PFSK-1 (cell line): ENCODE measurements around the gene LST1. TPM values are rescaled to one million over a fixed set of nuclear protein-coding genes. Genes with fewer than 3 reads are reported as not detected.

Experiments used
- FOXP2 ChIP-seq: optimal IDR thresholded peaks from 2 replicates; pipeline ENCODE3; 2011; ENCODE audit warnings: borderline replicate concordance, control low read depth, inconsistent platforms; ENCODE audit not compliant: insufficient read depth; ENCODE audit errors: extremely low read length, extremely low read depth
- POLR2AphosphoS5 ChIP-seq: IDR thresholded peaks from 2 replicates; pipeline ENCODE4 v1.6.1; 2012; ENCODE audit warnings: low read depth, mild to moderate bottlenecking, control low read depth, low read length, moderate library complexity
- SIN3A ChIP-seq: IDR thresholded peaks from 2 replicates; pipeline ENCODE4 v1.6.1; 2012; ENCODE audit warnings: mild to moderate bottlenecking, low read length, moderate library complexity, borderline replicate concordance; ENCODE audit not compliant: insufficient read depth
- TAF1 ChIP-seq: IDR thresholded peaks from 2 replicates; pipeline ENCODE4 v1.6.1; 2012; ENCODE audit warnings: low read length, control low read depth, borderline replicate concordance; ENCODE audit not compliant: insufficient read depth
- polyA plus RNA-seq: library from polyadenylated mRNA; unstranded; fragments of >200 nt; gene quantifications from one replicate; pipeline ENCODE4 v1.2.1, GENCODE V29; 2012; ENCODE audit warnings: low read depth, missing spikeins; ENCODE audit not compliant: insufficient read length
- TF ChIP-seq, protein P1 (sequence below), 2 experiments: IDR thresholded peaks; 2 replicates each; pipeline versions ENCODE4 v1.6.1 to v1.8.0; 2011 to 2012; ENCODE audit warnings: low read depth in 2 of 2, low read length in 2 of 2, control low read depth in 1 of 2, inconsistent platforms in 1 of 2, mild to moderate bottlenecking in 1 of 2, moderate library complexity in 1 of 2; ENCODE audit not compliant: insufficient read depth in 1 of 2

Gene LST1
- 0.75 TPM for polyA plus RNA-seq

DNA sequence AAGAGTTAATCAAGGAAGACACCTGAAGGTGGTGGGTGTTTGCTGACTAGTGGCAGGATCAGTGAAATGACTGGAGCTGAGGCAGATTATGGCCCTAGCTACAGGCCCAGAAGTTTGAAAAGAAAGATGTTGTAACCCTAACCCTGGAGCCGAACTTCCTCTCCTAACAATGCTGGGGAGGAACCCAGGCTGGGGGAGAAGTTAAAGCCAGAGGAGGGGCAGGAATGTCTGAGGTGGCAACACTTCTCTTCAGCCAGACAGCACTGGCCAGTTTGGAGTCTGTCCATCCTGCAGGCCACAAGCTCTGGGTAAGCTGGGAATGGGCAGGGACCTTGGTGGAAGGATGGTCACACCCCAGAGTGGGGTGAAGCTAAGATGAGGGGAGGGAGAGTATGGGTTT lies at the start of gene LST1:
Gene LST1, plus strand, starts transcription at position 270 of the 400 bp plus-strand sequence. CDS start 1,023 bp downstream, outside the sequence.
- TF ChIP-seq TAF1 (no peak), SIN3A (no peak), POLR2AphosphoS5 (no peak), FOXP2 (no peak)

DNA sequence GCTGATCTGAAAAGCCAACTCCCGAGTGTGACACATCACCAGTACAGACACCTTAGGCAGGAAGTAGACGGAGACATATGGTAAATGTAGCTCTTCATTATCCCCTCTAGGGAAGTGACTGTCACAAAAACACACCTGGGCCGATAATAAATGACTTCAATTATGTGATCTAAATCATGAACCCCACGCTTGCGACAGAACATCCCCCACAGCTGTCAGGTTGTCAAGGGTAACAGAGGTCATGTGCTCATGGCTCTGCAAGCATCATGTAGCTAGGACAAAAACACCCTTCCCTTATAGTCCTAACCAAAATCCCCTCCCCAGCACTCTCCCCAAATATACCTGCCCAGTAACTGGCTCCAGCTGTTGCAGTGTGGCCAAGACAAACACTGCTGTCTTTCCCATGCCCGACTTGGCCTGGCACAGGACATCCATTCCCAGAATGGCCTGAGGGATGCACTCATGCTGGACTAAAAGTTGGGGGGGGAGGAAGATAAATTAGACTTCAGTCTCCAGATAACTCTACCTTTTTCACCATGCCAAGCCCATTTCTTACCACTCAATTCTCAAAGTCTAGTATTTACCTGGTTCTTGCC lies 47.2 kb upstream of the LST1 start:
- TF ChIP-seq POLR2AphosphoS5 (no peak), FOXP2 (no peak), TAF1 (no peak), SIN3A (no peak)

DNA sequence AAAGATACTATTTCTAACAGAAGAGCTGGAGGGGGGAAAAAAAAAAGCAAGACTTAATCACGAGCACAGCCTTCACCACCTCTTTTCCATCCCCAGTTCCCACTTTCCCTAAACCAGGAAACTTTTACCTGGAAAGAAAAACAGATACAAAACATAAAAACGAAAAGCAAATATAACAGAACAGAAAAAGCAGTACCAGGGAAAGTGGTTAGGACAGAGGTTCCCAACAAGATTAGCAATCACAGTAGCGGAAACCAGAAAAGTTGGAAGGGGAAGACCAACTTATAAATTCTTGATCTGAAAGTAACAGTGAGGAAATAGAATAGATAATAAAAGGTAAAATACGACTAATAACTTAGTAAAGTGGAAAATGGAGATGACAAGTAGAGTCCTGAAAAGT lies 45.4 kb upstream of the LST1 start:
- TF ChIP-seq, protein P1, sequence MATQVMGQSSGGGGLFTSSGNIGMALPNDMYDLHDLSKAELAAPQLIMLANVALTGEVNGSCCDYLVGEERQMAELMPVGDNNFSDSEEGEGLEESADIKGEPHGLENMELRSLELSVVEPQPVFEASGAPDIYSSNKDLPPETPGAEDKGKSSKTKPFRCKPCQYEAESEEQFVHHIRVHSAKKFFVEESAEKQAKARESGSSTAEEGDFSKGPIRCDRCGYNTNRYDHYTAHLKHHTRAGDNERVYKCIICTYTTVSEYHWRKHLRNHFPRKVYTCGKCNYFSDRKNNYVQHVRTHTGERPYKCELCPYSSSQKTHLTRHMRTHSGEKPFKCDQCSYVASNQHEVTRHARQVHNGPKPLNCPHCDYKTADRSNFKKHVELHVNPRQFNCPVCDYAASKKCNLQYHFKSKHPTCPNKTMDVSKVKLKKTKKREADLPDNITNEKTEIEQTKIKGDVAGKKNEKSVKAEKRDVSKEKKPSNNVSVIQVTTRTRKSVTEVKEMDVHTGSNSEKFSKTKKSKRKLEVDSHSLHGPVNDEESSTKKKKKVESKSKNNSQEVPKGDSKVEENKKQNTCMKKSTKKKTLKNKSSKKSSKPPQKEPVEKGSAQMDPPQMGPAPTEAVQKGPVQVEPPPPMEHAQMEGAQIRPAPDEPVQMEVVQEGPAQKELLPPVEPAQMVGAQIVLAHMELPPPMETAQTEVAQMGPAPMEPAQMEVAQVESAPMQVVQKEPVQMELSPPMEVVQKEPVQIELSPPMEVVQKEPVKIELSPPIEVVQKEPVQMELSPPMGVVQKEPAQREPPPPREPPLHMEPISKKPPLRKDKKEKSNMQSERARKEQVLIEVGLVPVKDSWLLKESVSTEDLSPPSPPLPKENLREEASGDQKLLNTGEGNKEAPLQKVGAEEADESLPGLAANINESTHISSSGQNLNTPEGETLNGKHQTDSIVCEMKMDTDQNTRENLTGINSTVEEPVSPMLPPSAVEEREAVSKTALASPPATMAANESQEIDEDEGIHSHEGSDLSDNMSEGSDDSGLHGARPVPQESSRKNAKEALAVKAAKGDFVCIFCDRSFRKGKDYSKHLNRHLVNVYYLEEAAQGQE (IDR thresholded peaks at IDR 0.05; ENCODE audit: insufficient read depth in 1 of 2, low read depth in 2 of 2, low read length in 2 of 2), result no peak
- TF ChIP-seq TAF1 (no peak), SIN3A (no peak), FOXP2 (no peak), POLR2AphosphoS5 (no peak)

DNA sequence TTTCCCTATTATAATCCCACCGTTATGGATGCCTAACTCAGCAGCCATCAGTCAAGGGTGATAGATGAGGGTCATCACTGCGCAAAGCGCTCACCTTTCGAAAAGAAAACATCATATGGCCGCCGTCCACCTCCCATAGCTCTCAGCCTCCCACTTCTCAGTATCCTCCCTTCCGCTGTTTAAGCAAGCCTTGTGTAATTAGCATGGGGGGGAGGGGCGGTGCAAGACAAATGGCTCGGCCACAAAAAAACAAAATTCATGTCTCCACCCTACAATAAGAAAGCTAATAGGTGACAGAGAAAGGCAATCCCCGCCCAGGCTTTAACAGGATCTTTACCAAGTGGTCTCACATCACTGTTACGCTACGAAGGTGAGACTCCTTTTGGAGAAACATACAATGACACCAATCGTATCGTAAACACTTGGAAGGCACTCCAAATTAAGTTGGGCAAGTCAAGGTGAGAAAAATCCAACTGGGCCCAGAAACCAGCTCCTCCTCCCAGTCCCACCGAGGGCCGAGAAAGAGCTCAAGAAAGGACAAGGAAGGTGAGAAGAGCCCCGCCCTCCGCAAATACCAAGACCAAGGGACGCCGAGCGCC lies 44.9 kb upstream of the LST1 start:
- TF ChIP-seq FOXP2 (no peak), POLR2AphosphoS5 (no peak), SIN3A (peak; percentile 91; the same call in 1 of the 2 replicates), TAF1 (no peak)
- TF ChIP-seq, protein P1 (IDR thresholded peaks at IDR 0.05; ENCODE audit: insufficient read depth in 1 of 2, low read depth in 2 of 2, low read length in 2 of 2), result 0 out of 4 replicates have a peak, but pooled peaks of 1 of the 2 experiments have one; percentile 44

DNA sequence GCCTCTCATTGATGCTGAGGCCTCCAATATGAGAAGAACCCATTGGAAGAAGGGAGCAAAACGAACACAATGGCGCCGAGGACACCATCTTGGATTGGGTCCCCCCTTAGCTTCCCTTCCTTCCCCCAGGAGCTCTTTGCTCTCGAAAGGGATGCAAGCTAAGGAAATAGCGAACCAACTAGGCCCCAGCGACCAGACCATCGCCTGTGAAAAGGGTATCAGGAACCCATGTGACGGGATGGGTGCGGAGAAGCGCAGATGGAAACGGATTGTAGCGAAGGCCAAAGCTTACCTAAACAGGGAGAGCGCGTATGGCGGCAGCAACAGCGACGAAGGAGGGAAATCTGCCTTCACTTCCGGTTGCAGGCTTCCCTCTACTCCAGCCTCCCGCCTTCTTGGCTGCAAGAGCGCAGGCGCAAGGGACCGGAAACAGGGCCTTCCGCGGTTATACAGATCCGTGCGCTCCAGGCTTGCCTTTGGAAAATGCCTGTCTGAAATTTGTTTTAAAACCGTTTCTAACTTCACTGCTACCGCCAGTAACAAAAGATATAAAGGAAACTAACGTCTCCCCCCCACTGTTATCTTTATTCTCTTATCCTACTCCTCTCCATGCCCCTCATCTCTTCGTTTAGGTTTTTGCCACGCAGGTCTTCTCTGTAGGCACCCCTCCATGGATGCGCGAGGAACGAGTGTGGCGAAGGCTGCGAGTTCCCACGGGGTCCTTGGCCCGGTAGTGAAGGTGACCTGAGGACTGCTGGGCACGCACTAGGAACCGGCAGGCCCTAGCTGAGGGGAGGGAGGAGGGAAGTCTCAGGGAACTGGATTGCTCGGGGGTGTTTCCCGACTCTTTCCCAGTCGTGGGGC lies 44.2 kb upstream of the LST1 start, which contains the start of gene DDX39B:
Gene DDX39B, minus strand, starts transcription at position 346 of the 864 bp plus-strand sequence. CDS start 1,471 bp downstream, outside the sequence.
- TF ChIP-seq, protein P1 (IDR thresholded peaks at IDR 0.05; ENCODE audit: insufficient read depth in 1 of 2, low read depth in 2 of 2, low read length in 2 of 2), result peak; percentile 71 to 75; a peak in 3 of 4 replicates
- peak; percentile 91; the same call in 1 of the 2 replicates for TF ChIP-seq SIN3A
- no peak for TF ChIP-seq FOXP2
- TF ChIP-seq POLR2AphosphoS5, result peak; percentile 96
- TF ChIP-seq TAF1, result peak; percentile 99
